Fibroblast of mammary gland (primary cell): Measurements from ENCODE around the gene NAPSA.
A peak's percentile ranks its signal among the peaks of the same experiment; 100 is the strongest.

Source experiments
- DNase-seq: peaks from one replicate; pipeline ENCODE4 v3.0.0-alpha.2; 2010; ENCODE audit warnings: low read depth
- H3K4me3 ChIP-seq: 2 replicates; pipeline ENCODE4 v1.5.1; 2011; ENCODE audit warnings: low read depth, mild to moderate bottlenecking, low read length, moderate library complexity; ENCODE audit not compliant: control insufficient read depth
- TF ChIP-seq, protein P1 (sequence below): conservative IDR thresholded peaks from 2 replicates; pipeline ENCODE4 v1.5.1; 2011; ENCODE audit warnings: low read depth, low read length, inconsistent platforms; ENCODE audit not compliant: control insufficient read depth, insufficient read depth

NAPSA gene

DNA sequence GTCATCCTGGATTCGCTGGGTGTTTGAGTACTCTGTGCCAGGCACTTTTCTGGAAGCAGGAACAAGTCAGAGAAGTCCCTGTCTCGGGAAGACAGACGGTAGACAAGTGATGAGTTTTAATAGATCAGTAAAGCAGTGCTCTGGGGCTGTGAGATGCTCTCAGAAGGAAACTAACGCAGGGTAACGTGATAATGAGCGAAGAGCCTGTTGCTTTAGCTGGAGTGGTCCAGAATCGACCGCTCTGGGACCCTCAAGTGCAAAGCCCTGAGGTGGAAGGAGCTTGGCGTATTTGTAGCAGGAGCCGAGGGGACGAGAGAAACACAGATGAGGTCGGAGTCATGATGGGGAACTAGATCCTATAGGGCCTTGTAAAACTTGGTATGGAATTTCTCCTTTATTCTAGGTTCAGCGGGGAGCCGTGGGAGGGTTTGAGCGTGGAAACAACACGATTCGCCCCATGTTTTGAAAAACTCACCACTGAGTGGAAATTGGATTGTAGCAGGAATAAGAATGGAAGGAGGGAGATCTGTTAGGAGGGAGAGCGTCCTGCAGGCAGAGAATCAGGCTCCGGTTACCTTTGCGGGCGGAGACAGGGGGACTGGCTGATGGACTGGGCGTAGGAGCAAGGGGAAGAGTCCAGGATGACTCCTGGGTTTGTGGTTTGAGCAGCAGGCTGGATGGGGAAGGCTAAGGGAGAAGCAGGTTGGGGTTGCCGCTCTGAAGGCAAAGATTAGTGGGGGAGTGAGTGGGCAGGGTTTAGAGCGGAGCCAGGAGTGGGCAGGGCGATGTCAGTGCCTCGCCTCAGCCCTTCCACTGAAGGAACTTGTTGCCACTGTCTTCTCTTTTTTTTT is 19.5 kb upstream of the NAPSA start:
- peak overlapping the region; percentile 71 for H3K4me3 ChIP-seq
- DNase-seq = peak; percentile 56
- TF ChIP-seq, protein P1, sequence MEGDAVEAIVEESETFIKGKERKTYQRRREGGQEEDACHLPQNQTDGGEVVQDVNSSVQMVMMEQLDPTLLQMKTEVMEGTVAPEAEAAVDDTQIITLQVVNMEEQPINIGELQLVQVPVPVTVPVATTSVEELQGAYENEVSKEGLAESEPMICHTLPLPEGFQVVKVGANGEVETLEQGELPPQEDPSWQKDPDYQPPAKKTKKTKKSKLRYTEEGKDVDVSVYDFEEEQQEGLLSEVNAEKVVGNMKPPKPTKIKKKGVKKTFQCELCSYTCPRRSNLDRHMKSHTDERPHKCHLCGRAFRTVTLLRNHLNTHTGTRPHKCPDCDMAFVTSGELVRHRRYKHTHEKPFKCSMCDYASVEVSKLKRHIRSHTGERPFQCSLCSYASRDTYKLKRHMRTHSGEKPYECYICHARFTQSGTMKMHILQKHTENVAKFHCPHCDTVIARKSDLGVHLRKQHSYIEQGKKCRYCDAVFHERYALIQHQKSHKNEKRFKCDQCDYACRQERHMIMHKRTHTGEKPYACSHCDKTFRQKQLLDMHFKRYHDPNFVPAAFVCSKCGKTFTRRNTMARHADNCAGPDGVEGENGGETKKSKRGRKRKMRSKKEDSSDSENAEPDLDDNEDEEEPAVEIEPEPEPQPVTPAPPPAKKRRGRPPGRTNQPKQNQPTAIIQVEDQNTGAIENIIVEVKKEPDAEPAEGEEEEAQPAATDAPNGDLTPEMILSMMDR = no peak

DNA sequence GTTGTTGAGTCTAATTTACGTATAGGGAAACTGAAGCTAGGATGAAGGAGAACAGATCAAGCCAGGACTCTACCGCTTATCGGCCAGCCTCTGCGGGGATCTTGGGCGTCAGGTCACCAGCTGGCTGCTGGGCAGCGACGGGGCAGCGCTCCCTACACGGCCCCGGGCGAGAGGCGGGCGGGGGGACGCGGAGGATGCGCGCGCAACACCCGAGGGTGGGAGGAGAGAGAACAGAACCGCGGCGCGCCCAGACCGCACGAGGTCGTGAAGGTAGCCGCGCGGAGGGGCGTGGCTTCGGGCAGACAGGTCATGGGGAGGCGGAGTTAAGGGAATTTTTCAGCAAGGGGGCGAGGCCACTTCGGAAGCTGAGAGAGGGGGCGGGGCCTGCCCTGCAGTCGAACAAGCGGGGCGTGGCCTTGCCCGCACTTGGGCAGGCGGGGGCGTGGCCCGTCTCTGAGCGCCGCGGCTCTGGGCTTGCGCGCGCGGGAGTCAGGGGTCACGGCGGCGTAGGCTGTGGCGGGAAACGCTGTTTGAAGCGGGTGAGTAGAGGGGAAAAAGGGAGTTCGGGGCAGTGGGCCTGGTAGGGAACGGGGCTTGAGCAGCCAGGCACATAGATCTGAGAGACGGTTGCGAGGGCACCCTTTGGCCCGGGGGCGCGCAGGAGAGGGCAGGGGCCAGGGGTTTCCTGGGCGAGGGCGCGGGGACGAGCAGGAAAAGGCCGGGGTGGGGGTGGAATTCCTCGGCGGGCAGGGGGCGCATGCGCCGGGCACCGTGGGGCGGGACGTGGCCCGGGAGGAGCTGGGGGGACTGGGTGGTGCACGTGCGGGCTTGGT is 18.6 kb upstream of the NAPSA start, which contains the start of gene POLD1:
Gene POLD1 (plus strand): TSS at position 496 of the 833 bp plus-strand sequence. CDS start 14,505 bp downstream, outside the sequence.
- H3K4me3 ChIP-seq = peak within 1 kb of the TSS; percentile 71
- peak; percentile 95 for DNase-seq
- TF ChIP-seq, protein P1 = no peak

DNA sequence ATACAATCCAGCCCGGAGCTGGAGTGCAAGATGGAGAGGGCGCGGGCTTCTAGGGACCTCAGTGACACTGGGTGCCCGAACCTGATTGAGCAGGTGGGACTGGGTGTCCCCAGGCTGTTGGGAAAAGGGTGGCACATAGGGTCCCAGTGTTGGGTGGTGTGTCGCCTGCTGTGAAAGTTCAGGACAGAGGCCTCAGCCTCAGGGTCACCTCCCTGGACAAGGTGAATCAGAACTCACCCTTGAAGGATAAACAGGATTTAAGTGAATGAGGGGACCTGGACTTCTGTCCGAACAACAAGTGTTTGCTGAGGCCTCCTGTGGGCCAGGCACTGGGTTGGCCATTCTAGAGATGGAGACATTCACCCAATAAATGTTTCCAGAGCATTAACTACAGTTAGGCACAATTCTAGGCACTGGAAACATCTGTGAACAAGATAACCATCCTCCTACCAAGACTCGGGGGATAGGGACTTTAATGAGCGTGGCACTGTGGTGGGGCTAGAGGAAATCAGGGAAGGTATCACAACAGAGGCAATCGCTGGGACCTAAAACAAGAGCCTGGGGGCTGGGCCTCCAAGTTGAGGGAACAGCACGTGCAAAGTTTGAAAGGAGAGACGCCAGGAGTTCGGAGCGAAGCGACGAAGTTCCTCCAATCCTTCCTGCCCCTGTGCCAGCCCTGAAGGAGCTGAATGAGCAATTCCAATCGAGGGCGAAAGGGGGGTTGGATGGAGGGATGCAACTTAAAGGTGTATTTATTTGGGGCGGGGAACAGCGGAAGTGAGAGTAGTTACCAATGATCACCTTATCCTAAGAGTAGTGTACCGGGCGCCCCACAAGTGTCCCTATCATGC is 17.8 kb upstream of the NAPSA start:
- TF ChIP-seq, protein P1 = no peak
- H3K4me3 ChIP-seq = peak overlapping the region; percentile 71
- no peak for DNase-seq

DNA sequence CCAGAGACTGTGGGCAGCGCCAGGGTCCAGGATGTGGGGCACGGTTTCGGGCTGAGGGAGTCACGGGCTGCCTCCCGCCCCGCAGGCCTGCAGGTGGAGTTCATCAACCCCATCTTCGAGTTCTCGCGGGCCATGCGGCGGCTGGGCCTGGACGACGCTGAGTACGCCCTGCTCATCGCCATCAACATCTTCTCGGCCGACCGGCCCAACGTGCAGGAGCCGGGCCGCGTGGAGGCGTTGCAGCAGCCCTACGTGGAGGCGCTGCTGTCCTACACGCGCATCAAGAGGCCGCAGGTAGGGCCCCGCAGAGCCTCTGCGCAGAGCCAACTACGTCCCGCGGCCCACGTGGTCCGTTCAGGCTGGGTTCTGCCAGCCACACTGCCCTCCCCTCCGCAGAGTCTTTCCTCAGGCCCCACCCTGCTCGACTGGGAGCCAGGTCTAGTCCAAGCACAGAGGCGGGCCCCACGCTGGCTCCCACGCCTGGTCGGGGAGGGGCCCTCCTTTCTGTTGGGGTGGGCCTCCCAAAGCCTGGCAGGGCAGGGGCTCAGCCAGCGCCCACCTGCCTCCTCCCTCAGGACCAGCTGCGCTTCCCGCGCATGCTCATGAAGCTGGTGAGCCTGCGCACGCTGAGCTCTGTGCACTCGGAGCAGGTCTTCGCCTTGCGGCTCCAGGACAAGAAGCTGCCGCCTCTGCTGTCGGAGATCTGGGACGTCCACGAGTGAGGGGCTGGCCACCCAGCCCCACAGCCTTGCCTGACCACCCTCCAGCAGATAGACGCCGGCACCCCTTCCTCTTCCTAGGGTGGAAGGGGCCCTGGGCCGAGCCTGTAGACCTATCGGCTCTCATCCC is 16.7 kb upstream of the NAPSA start:
- H3K4me3 ChIP-seq = no peak overlapping the region
- TF ChIP-seq, protein P1 = no peak
- DNase-seq = no peak

DNA sequence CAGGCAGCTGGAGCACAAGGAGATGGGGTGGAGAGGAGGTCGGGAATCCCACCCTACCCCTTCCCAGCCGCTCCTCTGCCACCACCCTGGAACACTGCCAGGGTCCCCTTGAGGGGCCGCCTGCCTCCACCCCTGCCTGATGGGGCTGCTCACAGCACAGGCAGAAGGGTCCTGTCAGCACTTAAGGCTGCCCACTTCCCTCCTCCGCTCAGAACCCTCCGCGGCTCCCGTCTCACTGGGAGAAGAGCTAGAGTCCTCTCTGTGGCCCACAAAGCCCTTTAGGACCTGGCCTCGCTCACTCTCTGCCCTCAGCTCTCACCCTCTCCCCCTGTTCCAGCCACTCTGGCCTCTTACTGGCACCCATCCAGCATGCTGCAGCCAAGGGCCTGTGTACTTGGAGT is 15.3 kb upstream of the NAPSA start:
- H3K4me3 ChIP-seq = no peak overlapping the region
- DNase-seq = no peak
- TF ChIP-seq, protein P1 = no peak

DNA sequence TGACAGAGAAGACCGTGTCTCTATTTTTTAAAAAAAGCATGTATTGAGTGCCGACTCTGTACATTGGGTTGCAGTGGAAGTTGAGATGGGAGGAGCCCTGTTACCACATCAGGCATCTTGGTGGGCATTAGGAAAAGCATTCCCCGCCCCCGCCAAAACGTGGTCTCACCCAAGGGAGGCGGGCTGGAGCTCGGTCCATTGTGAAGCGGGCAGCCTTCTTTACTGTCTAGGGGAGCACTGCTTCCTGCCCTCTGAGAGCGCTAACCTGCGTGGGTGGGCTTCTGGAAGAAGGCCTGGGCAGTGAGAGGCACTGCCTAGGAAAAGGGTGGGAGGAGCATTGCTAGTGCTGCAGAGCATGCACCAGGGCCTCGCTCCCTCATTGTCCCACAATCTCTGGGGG is 14.7 kb upstream of the NAPSA start:
- TF ChIP-seq, protein P1 = no peak
- peak; percentile 37 for DNase-seq
- no peak overlapping the region for H3K4me3 ChIP-seq
